H1 (cell line): ENCODE results near the gene PCCA.

Source experiments
- EP300 ChIP-seq, 2 experiments: IDR thresholded peaks; 1 replicate in 1 of 2; 2 replicates in 1 of 2; pipeline ENCODE4 v1.6.1; 2011 to 2012; ENCODE audit warnings: low read depth in 2 of 2, low read length in 2 of 2, mild to moderate bottlenecking in 2 of 2, borderline replicate concordance in 1 of 2, inconsistent platforms in 1 of 2, moderate library complexity in 1 of 2
- POLR2AphosphoS5 ChIP-seq: IDR thresholded peaks from 2 replicates; pipeline ENCODE4 v1.6.1; 2011; ENCODE audit warnings: low read depth, low read length
- TAF7 ChIP-seq: optimal IDR thresholded peaks from 2 replicates; pipeline ENCODE3; 2011; ENCODE audit warnings: low read depth, mild to moderate bottlenecking, inconsistent platforms, low read length, moderate library complexity, borderline replicate concordance
- ZNF274 ChIP-seq: IDR thresholded peaks from 2 replicates; pipeline ENCODE4 v1.7.0; 2012; ENCODE audit warnings: low read length, borderline replicate concordance; ENCODE audit errors: extremely low read depth
- TF ChIP-seq, protein P1 (sequence below), 3 experiments: IDR thresholded peaks; 1 replicate in 2 of 3; 2 replicates in 1 of 3; pipeline versions ENCODE4 v1.5.1 to v1.6.1; 2011; ENCODE audit warnings: low read length in 3 of 3, mild to moderate bottlenecking in 3 of 3, inconsistent platforms in 2 of 3, low read depth in 1 of 3, moderate library complexity in 1 of 3; ENCODE audit not compliant: insufficient read depth in 1 of 3; ENCODE audit errors: control extremely low read depth in 1 of 3
- TF ChIP-seq, protein P2 (sequence below): IDR thresholded peaks from 2 replicates; pipeline ENCODE4 v1.6.1; 2012; ENCODE audit warnings: inconsistent platforms

DNA sequence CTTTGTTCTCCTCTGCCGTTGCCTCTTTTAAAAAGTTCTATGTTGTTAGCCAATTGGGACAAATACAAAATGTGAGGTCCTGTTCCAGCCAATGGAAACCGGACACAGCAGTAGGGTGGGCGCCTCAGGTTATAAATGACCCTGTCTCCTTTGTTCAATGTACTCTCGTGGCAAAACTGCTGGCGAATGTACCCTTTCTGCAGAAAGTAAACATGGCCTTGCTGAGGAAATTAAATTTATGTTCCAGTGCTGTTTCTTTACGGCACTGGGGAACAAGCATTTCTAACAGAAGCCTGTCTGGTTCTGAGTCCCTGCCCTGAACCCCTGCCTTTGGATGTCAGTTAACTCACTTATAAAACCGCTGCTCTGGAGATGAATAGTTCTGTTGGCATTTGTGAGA is 140.7 kb downstream of the PCCA start:
- TF ChIP-seq TAF7 (no peak), ZNF274 (no peak), POLR2AphosphoS5 (no peak), EP300 (IDR thresholded peaks at IDR 0.05; ENCODE audit: borderline replicate concordance in 1 of 2, low read depth in 2 of 2, low read length in 2 of 2) (no peak)
- TF ChIP-seq, protein P1, sequence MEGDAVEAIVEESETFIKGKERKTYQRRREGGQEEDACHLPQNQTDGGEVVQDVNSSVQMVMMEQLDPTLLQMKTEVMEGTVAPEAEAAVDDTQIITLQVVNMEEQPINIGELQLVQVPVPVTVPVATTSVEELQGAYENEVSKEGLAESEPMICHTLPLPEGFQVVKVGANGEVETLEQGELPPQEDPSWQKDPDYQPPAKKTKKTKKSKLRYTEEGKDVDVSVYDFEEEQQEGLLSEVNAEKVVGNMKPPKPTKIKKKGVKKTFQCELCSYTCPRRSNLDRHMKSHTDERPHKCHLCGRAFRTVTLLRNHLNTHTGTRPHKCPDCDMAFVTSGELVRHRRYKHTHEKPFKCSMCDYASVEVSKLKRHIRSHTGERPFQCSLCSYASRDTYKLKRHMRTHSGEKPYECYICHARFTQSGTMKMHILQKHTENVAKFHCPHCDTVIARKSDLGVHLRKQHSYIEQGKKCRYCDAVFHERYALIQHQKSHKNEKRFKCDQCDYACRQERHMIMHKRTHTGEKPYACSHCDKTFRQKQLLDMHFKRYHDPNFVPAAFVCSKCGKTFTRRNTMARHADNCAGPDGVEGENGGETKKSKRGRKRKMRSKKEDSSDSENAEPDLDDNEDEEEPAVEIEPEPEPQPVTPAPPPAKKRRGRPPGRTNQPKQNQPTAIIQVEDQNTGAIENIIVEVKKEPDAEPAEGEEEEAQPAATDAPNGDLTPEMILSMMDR (IDR thresholded peaks at IDR 0.05; ENCODE audit: control extremely low read depth in 1 of 3, insufficient read depth in 1 of 3, low read depth in 1 of 3, low read length in 3 of 3): no peak
- TF ChIP-seq, protein P2, sequence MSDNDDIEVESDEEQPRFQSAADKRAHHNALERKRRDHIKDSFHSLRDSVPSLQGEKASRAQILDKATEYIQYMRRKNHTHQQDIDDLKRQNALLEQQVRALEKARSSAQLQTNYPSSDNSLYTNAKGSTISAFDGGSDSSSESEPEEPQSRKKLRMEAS: no peak
